KMS-11 (cell line): ENCODE measurements around the gene PEX16.

ENCODE experiments used
- H2AFZ ChIP-seq: fragments of 200-600 bp; sonication (generic); 2 replicates; pipeline ENCODE4 v1.6.1; 2016; ENCODE audit warnings: antibody characterized with exemption, mixed run types, low read depth
- H3K27ac ChIP-seq: fragments of 200-600 bp; sonication (generic); 2 replicates; pipeline ENCODE4 v1.6.1; 2016; ENCODE audit warnings: mild to moderate bottlenecking, mixed run types
- H3K27me3 ChIP-seq: fragments of 200-600 bp; sonication (generic); 2 replicates; pipeline ENCODE4 v1.6.1; 2017; ENCODE audit warnings: mild to moderate bottlenecking, low read depth, mixed run types, moderate library complexity; ENCODE audit not compliant: insufficient read depth
- H3K36me3 ChIP-seq: fragments of 200-600 bp; sonication (generic); 2 replicates; pipeline ENCODE4 v1.6.1; 2017; ENCODE audit warnings: mild to moderate bottlenecking, mixed run types; ENCODE audit not compliant: insufficient read depth
- H3K4me1 ChIP-seq: fragments of 200-600 bp; sonication (generic); 2 replicates; pipeline ENCODE4 v1.6.1; 2016; ENCODE audit warnings: mild to moderate bottlenecking, low read depth, mixed run types; ENCODE audit not compliant: poor library complexity, severe bottlenecking
- H3K4me2 ChIP-seq: fragments of 200-600 bp; sonication (generic); 2 replicates; pipeline ENCODE4 v1.7.0; 2016; ENCODE audit warnings: mild to moderate bottlenecking, mixed run types
- H3K4me3 ChIP-seq: fragments of 200-600 bp; sonication (generic); IDR thresholded peaks from 2 replicates; pipeline ENCODE4 v1.6.1; 2017; ENCODE audit warnings: low read depth, low read length, mixed read lengths; ENCODE audit not compliant: insufficient read depth
- H3K79me2 ChIP-seq: fragments of 200-600 bp; sonication (generic); 2 replicates; pipeline ENCODE4 v1.6.1; 2016; ENCODE audit warnings: low read depth, mixed run types; ENCODE audit not compliant: insufficient read depth
- H3K9ac ChIP-seq: fragments of 200-600 bp; sonication (generic); 2 replicates; pipeline ENCODE4 v1.6.1; 2016; ENCODE audit warnings: mild to moderate bottlenecking, mixed run types
- H4K20me1 ChIP-seq: fragments of 200-600 bp; sonication (generic); 2 replicates; pipeline ENCODE4 v1.6.1; 2016; ENCODE audit warnings: mild to moderate bottlenecking, mixed run types; ENCODE audit not compliant: insufficient read depth
- CTCF ChIP-seq: fragments of 200-600 bp; sonication (generic); conservative IDR thresholded peaks from 2 replicates; pipeline ENCODE4 v1.6.1; 2017; ENCODE audit warnings: low read depth, mild to moderate bottlenecking, antibody characterized with exemption, low read length, moderate library complexity, mixed read lengths

Gene PEX16

DNA sequence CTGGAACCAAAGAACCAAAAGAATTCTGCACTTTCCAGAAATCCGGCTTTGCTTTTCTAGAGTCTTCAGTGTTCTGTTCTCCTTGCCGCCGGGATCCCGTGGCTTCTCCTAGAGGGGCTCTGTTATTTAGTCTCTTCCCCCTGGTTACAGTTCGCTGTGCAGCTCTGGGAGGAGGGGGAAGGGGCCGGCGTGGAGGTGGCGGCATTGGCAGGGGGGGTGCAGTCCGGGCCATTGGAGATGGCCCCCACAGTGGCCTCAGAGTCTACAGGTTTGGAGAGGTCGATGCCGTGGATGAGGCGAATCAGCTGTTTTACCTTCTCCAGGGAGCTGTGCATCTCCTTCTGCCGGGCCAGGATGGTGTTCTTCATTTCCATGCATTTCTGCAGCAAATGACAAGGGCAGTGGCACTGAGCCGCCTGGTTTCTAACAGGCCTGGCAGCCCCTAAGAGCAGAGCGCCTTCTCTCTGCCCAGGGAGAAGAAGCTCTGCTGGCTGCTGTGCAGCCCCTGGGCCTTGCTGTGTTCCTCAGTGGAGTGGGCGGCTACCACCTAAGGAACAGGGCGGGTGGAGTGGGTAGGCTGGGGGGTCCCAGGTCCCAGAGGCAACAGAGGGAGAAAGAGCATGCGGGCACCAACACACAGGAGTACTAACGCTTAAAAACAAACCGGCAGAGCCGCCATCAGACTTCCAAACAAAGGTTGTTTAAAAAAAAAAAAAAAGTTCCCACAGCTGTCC is 16.3 kb upstream of the PEX16 start:
- Histone ChIP-seq H3K4me3 (no peak overlapping the region), H3K4me1 (peaks cover 15% of the 10 kb centered on the region), H3K9ac (no peak overlapping the region), H3K36me3 (no peaks in the 10 kb centered on the region), H3K27me3 (no peaks in the 10 kb centered on the region), H3K27ac (no peak overlapping the region), H3K79me2 (no peaks in the 10 kb centered on the region), H2AFZ (no peak overlapping the region), H3K4me2 (no peak overlapping the region), H4K20me1 (no peaks in the 10 kb centered on the region)
- no peak for TF ChIP-seq CTCF

DNA sequence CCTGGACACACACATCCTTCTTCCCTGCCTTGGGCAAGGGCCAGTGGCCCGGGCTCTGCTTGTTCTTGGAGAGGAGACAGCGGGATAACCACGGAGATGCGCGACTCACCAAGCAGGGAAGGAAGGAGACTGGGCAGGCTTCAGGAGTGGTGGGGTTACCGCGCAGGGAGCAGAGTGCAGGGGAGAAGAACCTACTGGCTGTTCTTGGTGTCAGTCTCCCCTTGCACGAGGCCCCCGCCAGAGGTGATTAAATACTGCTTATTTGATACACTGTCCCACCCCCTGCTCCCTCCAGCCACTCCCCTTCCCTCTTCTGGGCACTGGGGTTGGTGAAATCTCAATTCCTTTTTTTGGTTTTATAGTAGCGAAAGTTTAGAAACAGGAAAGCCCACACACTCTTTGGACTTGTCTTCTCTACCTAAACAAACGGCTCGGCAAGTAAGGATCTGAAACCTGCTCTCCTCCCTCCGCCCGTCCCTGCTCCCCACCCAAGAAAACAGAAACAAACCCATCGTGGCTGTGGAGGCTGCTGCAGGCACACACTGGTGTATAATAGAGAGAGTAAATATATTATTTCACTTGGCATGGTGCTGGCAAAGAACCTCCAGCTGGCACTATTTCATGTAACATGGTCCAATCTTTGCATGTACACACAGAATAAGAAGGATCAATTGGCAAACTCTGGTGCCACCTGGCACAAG is 15.6 kb upstream of the PEX16 start:
- no peaks in the 10 kb centered on the region for H4K20me1 ChIP-seq
- H3K9ac ChIP-seq, result no peak overlapping the region
- no peak overlapping the region for H3K4me3 ChIP-seq
- TF ChIP-seq CTCF, result no peak
- no peak overlapping the region for H3K27ac ChIP-seq
- peaks cover 15% of the 10 kb centered on the region for H3K4me1 ChIP-seq
- H2AFZ ChIP-seq, result no peak overlapping the region
- no peaks in the 10 kb centered on the region for H3K27me3 ChIP-seq
- H3K4me2 ChIP-seq, result no peak overlapping the region
- no peaks in the 10 kb centered on the region for H3K36me3 ChIP-seq
- no peaks in the 10 kb centered on the region for H3K79me2 ChIP-seq

- Histone ChIP-seq H3K4me1 (peaks cover 15% of the 10 kb centered on the region), H3K27ac (no peak overlapping the region), H3K79me2 (no peaks in the 10 kb centered on the region), H3K9ac (no peak overlapping the region), H3K27me3 (no peaks in the 10 kb centered on the region), H4K20me1 (no peaks in the 10 kb centered on the region), H3K4me3 (no peak overlapping the region), H3K4me2 (no peak overlapping the region), H2AFZ (no peak overlapping the region), H3K36me3 (no peaks in the 10 kb centered on the region)
- TF ChIP-seq CTCF, result no peak
These were observed 14.5 kb upstream of the PEX16 start for GRCh38 chr11:45932217-45932616.

- Histone ChIP-seq H3K4me1 (peaks cover 15% of the 10 kb centered on the region), H2AFZ (no peak overlapping the region), H3K9ac (no peak overlapping the region), H4K20me1 (no peaks in the 10 kb centered on the region), H3K4me2 (no peak overlapping the region), H3K79me2 (no peaks in the 10 kb centered on the region), H3K27me3 (no peaks in the 10 kb centered on the region), H3K27ac (no peak overlapping the region), H3K36me3 (no peaks in the 10 kb centered on the region), H3K4me3 (no peak overlapping the region)
- TF ChIP-seq CTCF, result no peak
These were observed 14.1 kb upstream of the PEX16 start for GRCh38 chr11:45931739-45932138.
